Adrenal gland (tissue), 19 donors: ENCODE results near the gene SOWAHC. TPM values are rescaled to one million over a fixed set of nuclear protein-coding genes. Genes with fewer than 3 reads are reported as not detected.
"Not testable (repeated sequence)": the region's sequence is repeated elsewhere in the genome, so short reads cannot be mapped to it uniquely, and the experiment has no call there.

Experiments used
- DNase-seq, 7 donors: peaks; one replicate each; pipeline ENCODE4 v3.0.0-alpha.2; 2019 to 2020
- H3K27ac ChIP-seq, 5 donors: fragments of 200-600 bp; sonication (generic) in 4 of 5; 1 replicate in 3 of 5; 2 replicates in 2 of 5; pipeline versions ENCODE4 v1.5.1 to v1.8.0; 2016 to 2020; ENCODE audit warnings: mild to moderate bottlenecking in 1 of 5
- H3K27me3 ChIP-seq: fragments of 200-600 bp; 2 replicates; pipeline ENCODE4 v1.8.0; 2021
- H3K36me3 ChIP-seq, 2 donors: fragments of 200-600 bp; replicated peaks in 1 of 2; 1 replicate in 1 of 2; 2 replicates in 1 of 2; pipeline versions ENCODE4 v1.5.1 to v1.8.0; 2018 to 2022
- H3K4me1 ChIP-seq, 2 donors: fragments of 200-600 bp; replicated peaks in 1 of 2; 1 replicate in 1 of 2; 2 replicates in 1 of 2; pipeline versions ENCODE4 v1.5.1 to v1.8.0; 2018 to 2021
- H3K4me3 ChIP-seq, 4 donors: fragments of 200-600 bp; sonication (generic) in 3 of 4; one replicate each; pipeline ENCODE4 v1.5.1; 2016 to 2018
- H3K9me3 ChIP-seq, 3 donors: fragments of 200-600 bp; sonication (generic) in 1 of 3; replicated peaks in 1 of 3; 1 replicate in 2 of 3; 2 replicates in 1 of 3; pipeline versions ENCODE4 v1.5.1 to v1.8.0; 2016 to 2021
- CTCF ChIP-seq, 6 experiments: fragments of 450-650 bp in 4 of 6; fragments of 200-600 bp in 2 of 6; sonication (generic) in 1 of 6; IDR thresholded peaks; 1 replicate in 5 of 6; 2 replicates in 1 of 6; pipeline versions ENCODE4 v1.5.1 to v1.8.0; 2016 to 2021; ENCODE audit warnings: antibody characterized with exemption in 6 of 6, mild to moderate bottlenecking in 2 of 6, moderate library complexity in 1 of 6
- POLR2A ChIP-seq, 2 donors: fragments of 450-650 bp; IDR thresholded peaks; one replicate each; pipeline ENCODE4 v1.6.1; 2017; ENCODE audit warnings: antibody characterized with exemption in 2 of 2, mild to moderate bottlenecking in 2 of 2, moderate library complexity in 1 of 2
- WGBS, 4 donors: extraction: QIAGEN DNeasy Blood & Tissue Kit in 2 of 4; methylation state at CpG; one replicate each; pipeline versions ENCODE4 v1.1.5 to v1.1.7; 2013 to 2017; 5-methylcytosine and 5-hydroxymethylcytosine counted together
- intact Hi-C, 2 donors: fragments of 100-400 bp; cut with DNase I; formaldehyde crosslinking; loops; one replicate each; pipeline versions ENCODE4 v1.14.1 to v1.15.0; 2022 to 2023
- long read RNA-seq, 10 donors: library from polyadenylated mRNA in 3 of 10; unstranded in 2 of 10; stranded (forward) in 1 of 10; transcript quantifications; one replicate each; pipeline ENCODE4 v2.0.0 and lab custom pipeline, GENCODE V29; 2021 to 2026
- polyA plus RNA-seq, 3 donors: library from polyadenylated mRNA; stranded (reverse); fragments of 200-250 nt in 2 of 3; fragments of 350-450 nt in 1 of 3; fragmentation: Illumina TruSeq in 1 of 3; extraction: RNeasy Lipid Tissue Mini Kit (QIAGEN cat#74804) in 1 of 3; gene quantifications; one replicate each; pipeline ENCODE4 v1.2.3, GENCODE V29; 2013 to 2014
- total RNA-seq, 9 donors: library from RNA; depleted of rRNA in 4 of 9; stranded (reverse); fragments of >200 nt in 4 of 9; fragments of 120-200 nt in 1 of 9; fragmentation: NEBNext Ultra II Directional in 1 of 9; extraction: Animal tissue kit (Norgen Biotek cat#: 25700) in 1 of 9; gene quantifications; one replicate each; pipeline versions ENCODE4 v1.1.0 to v1.2.4, GENCODE V29; 2013 to 2023
- donor health status: healthy with polysubstance abuse.
- donor health status: Bipolar disorder and iron deficiency.
- donor health status: DM: yes; HTN: yes; CAD: no.
- donor health status: DM: no; HTN: no; CAD: no.
- donor health status: DM: no; HTN: no; CAD: no.
- donor health status: DM: yes; HTN: yes; CAD: no.

SOWAHC gene
- 10 to 100 TPM in 4 of 9 donors, 1 to 10 TPM in 5; 5.5 to 15.5 (median 8.4) TPM for total RNA-seq
- 1 to 10 TPM; 2.2 to 3.8 (median 2.5) TPM for polyA plus RNA-seq
- long read RNA-seq, donor 1, full-length matches to known transcripts = 33 of 33 reads
- long read RNA-seq, donor 1, partial matches to known transcripts = 0 of 33 reads
- long read RNA-seq, donor 1, other reads (novel, unspliced or antisense) = 0 of 33 reads
- long read RNA-seq, donor 2, full-length matches to known transcripts = 19 of 19 reads
- long read RNA-seq, donor 2, partial matches to known transcripts = 0 of 19 reads
- long read RNA-seq, donor 2, other reads (novel, unspliced or antisense) = 0 of 19 reads
- long read RNA-seq, donor 3, full-length matches to known transcripts = 30 of 30 reads
- long read RNA-seq, donor 3, partial matches to known transcripts = 0 of 30 reads
- long read RNA-seq, donor 3, other reads (novel, unspliced or antisense) = 0 of 30 reads
- long read RNA-seq, donor 4, full-length matches to known transcripts = 2 of 2 reads
- long read RNA-seq, donor 4, partial matches to known transcripts = 0 of 2 reads
- long read RNA-seq, donor 4, other reads (novel, unspliced or antisense) = 0 of 2 reads
- long read RNA-seq, donor 5, full-length matches to known transcripts = 24 of 24 reads
- long read RNA-seq, donor 5, partial matches to known transcripts = 0 of 24 reads
- long read RNA-seq, donor 5, other reads (novel, unspliced or antisense) = 0 of 24 reads
- long read RNA-seq, donor 6 = 0 reads
- long read RNA-seq, donor 7, full-length matches to known transcripts = 12 of 12 reads
- long read RNA-seq, donor 7, partial matches to known transcripts = 0 of 12 reads
- long read RNA-seq, donor 7, other reads (novel, unspliced or antisense) = 0 of 12 reads
- long read RNA-seq, donor 8, full-length matches to known transcripts = 42 of 42 reads
- long read RNA-seq, donor 8, partial matches to known transcripts = 0 of 42 reads
- long read RNA-seq, donor 8, other reads (novel, unspliced or antisense) = 0 of 42 reads
- long read RNA-seq, donor 9, full-length matches to known transcripts = 9 of 9 reads
- long read RNA-seq, donor 9, partial matches to known transcripts = 0 of 9 reads
- long read RNA-seq, donor 9, other reads (novel, unspliced or antisense) = 0 of 9 reads
- long read RNA-seq, donor 10, full-length matches to known transcripts = 16 of 16 reads
- long read RNA-seq, donor 10, partial matches to known transcripts = 0 of 16 reads
- long read RNA-seq, donor 10, other reads (novel, unspliced or antisense) = 0 of 16 reads

DNA sequence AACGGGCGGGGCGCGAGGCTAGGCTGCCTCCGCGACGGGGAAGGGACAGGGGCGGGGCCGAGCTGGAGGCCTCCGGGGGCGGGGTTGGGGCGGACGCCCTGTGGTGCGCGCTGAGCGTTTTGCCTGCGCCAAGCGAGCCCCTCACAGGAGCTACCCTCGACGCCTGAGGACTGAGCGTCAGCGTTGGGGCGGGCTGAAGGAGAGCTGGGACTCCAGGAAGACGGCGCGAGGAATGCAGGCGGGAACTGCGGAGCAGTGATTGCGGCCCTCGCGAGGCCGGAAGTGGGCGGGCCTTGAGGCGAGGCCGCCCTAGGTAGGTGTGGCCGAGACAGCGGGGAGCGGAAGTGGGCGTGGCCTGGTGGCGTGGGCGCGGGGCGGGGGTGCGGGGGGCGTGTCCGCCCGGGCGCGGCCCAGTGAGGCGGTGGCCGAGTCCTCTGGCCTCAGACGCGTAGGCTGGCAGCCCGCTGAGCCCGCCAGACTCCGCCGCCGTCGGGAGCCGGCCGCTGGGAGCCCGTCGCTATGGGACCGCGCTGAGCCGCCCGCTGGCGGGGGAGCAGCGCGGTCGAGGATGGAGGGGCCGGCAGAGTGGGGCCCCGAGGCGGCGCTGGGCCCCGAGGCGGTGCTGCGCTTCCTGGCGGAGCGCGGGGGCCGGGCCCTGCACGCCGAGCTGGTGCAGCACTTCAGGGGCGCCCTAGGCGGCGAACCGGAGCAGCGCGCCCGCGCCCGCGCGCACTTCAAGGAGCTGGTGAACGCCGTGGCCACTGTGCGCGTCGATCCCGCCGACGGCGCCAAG, at the start of gene SOWAHC, which contains the start of gene SEPTIN10:
Gene SOWAHC, plus strand, starts transcription at position 443 of the 793 bp plus-strand sequence. Its CDS starts 126 bp downstream, at position 569.
Gene SEPTIN10, minus strand, starts transcription at position 45 of the 793 bp plus-strand sequence. CDS start 139 bp downstream, outside the sequence.
- Histone ChIP-seq H3K9me3 (no peaks in the 10 kb centered on the region), H3K27ac (peak within 1 kb of the TSS; percentile 84 to 100 (median 98)), H3K36me3 (no peaks in the 10 kb centered on the region), H3K27me3 (no peaks in the 10 kb centered on the region), H3K4me1 (peaks cover 0 to 53% of the 10 kb centered on the region in 2 donors), H3K4me3 (peak within 1 kb of the TSS; percentile 21 to 97 (median 70))
- DNase-seq = peak; percentile 96 to 98 (median 97)
- intact Hi-C loops = loop anchor here in 1 of 2 donors (10.0 kb wide), 1 partner anchor 101 kb away; no protein-coding TSS in a partner anchor
- 0 to 4% (median 2%) methylated on average over 2 to 104 of the region's 104 CpGs for WGBS, 4 donors
- TF ChIP-seq CTCF (IDR thresholded peaks at IDR 0.05) = peak in 1 of 6 experiments; percentile 20
- TF ChIP-seq POLR2A (IDR thresholded peaks at IDR 0.05) = peak; percentile 89 to 92

DNA sequence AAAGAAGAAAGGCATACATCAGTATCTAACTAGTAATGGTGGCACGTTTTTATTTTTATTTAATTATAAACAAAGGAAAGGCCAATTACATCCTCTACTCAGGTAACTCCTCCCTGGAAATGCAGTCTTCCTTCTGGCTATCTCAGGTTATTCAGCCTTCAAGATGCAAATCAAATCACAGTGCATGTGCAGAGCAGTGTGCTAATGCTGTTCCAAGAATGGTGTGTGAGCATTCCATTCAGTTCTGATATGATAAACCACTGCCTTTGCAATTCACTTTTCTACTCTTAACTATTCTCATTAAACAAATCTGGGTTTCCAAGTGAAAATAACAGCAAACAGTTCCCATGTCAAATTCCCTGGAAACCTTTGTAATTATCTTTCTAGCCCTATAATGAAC, 38.8 kb upstream of the SOWAHC start:
- DNase-seq = no peak
- WGBS, 4 donors = 64 to 75% (median 69%) methylated on average over 1 of the region's 1 CpG

GRCh38 chr2:109577630-109578029, 36.5 kb upstream of the SOWAHC start:
- H3K27ac ChIP-seq, H3K9me3 ChIP-seq, H3K27me3 ChIP-seq, H3K36me3 ChIP-seq, H3K4me3 ChIP-seq, intact Hi-C loops, H3K4me1 ChIP-seq, DNase-seq: not testable (repeated sequence)
- 93 to 99% (median 97%) methylated on average over 7 of the region's 7 CpGs for WGBS, 4 donors

More for the DNA sequence above, 38.8 kb upstream of the SOWAHC start:
- TF ChIP-seq CTCF (IDR thresholded peaks at IDR 0.05) (no peak), POLR2A (IDR thresholded peaks at IDR 0.05) (no peak)
- intact Hi-C loops = no loop called here
- H3K27ac ChIP-seq = no peak overlapping the region
- H3K4me1 ChIP-seq = no peaks in the 10 kb centered on the region
- no peaks in the 10 kb centered on the region for H3K9me3 ChIP-seq
- H3K4me3 ChIP-seq = no peak overlapping the region
- no peaks in the 10 kb centered on the region for H3K36me3 ChIP-seq
- H3K27me3 ChIP-seq = no peaks in the 10 kb centered on the region
